NCI-H2196 (cell line): Measurements from ENCODE around the gene AFDN.

Experiments
- DNase-seq: peaks from one replicate; lab custom pipeline; 2025; ENCODE audit not compliant: unreplicated experiment; lab: John Stamatoyannopoulos, UW

The AFDN gene

DNA sequence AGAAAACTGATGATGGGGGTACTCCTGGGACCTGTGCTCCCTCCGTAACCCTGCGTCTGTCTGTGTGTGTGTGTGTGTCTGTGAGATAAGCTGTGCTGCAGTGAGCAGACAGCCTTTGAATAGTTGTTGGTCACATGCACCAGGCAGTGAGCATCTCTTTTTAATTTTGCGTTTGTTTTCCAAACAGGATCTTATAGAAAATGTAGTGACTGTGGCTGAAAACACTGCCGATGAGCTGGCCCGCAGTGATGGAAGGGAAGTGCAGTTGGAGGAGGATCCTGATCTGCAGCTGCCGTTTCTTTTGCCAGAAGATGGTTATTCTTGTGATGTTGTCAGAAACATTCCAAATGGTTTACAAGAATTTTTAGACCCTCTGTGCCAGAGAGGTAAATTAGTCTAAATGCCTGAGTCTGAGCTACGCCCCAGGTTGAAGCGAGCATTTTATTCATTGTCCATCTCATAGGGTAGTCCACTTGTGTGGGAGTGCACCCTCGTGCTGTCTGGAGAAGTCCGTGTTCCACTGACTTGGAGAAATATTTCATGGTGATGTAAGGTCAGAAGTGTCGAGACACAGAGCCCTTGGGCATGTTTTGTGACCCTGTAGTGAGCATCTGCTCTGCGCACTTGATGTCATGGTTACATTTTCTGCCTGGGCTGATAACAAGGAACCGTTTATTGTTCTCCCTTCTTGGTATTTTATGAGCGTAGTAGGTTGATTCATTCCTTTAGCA is 92.0 kb downstream of the AFDN start:
- DNase-seq: no peak

- DNase-seq: no peak
Measured at GRCh38 chr6:167919349-167919748, 92.6 kb downstream of the AFDN start.

DNA sequence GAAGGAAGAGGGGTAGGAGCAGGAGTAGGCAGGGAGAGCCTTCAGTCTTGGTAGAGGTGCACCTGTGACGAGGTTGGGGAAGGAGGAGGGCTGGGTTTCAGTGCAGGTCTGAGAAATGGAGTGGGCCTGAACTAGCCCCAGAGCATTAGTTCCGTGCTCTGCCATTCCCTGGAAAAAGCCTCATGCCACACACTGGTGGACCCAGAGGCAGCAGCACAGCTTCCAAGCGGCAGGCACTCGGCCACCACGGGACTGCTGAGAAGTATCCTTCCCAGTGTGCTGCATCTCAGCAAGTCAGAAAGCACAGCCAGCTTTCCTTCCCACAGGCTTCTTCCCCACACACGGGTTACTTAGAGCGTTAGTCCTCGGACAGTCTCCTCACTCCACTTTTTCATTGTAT is 93.5 kb downstream of the AFDN start:
- no peak for DNase-seq

GRCh38 chr6:167921831-167922230 is 95.1 kb downstream of the AFDN start:
- no peak for DNase-seq

GRCh38 chr6:167925026-167925425 is 98.3 kb downstream of the AFDN start:
- no peak for DNase-seq

- DNase-seq: no peak
Measured at GRCh38 chr6:167927246-167927645, 100.5 kb downstream of the AFDN start.

DNA sequence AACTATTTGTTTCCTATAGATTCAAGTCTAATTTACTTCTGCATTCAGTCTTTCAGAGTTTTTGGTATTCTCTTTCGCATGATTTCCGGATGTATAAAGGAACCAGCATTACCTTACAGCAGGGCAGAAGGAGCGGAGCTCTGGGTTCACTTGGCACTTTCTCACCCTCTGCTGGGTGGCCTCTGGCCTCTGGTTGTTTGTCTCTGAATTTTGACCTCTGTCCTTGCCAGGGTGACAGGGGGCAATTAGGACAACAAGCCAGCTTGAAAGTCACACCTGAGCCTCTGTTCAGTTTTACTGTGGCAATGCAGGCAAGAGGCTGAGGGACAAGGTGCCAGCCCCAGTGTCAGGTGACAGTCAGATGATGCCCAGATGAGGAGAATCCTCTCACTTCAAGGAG is 101.4 kb downstream of the AFDN start:
- no peak for DNase-seq

GRCh38 chr6:167930295-167930694 is 103.6 kb downstream of the AFDN start:
- no peak for DNase-seq

DNA sequence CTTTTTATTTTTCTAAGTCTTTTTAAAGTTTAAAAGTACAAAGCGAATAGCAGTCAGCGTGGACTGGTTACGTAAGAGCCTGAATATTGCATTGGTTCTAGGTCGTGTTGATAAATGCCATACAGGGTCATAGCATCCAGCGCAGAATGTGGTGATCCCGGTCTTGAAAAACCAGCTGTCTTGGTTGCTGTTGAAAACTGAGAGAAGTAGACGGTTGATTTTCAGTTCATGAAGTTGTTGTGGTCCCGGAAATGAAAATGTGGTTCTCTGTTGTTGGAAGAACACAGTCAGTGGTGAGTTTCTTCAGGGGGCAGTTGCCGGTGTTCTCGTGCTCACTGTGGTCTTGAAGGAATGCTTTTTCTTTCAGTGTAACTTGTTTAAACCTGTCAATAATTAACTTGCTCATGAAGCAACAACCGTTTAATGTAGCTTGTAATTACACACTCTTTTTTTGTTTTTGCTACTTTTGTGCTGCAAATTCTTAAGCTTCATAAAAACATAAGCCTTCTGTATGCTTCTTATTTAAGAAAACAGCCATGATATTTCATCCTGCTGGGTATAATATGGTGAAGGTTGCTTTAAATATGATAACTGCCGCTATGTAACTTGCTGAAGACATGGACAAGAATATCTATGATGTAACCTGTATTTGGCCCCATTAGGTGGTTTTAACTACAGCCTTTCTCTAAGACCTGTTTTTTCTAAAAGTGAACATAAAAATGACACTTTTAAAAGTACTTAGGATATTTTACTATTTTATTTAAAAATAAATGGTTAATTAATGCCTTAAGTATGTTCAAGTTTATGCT is 106.0 kb downstream of the AFDN start:
- DNase-seq: no peak

DNA sequence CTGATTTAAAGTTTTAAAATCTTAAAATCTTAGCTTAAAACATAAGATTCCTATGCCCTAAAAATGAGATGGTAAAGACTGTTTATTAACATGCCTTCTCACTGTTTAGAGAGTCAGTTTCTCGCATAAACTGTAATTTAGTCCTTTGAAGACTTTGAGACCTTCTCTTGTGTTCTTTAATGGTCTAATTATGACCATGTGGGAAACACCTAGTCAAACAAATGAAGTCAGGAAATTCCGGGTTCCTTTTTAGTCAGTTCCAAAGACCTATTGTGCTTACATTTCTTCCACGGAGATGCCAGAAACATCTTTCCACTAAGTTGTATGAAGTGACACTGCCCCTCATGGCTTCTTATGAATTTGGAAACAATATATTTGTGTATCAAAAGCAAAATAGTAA is 106.6 kb downstream of the AFDN start:
- no peak for DNase-seq

DNA sequence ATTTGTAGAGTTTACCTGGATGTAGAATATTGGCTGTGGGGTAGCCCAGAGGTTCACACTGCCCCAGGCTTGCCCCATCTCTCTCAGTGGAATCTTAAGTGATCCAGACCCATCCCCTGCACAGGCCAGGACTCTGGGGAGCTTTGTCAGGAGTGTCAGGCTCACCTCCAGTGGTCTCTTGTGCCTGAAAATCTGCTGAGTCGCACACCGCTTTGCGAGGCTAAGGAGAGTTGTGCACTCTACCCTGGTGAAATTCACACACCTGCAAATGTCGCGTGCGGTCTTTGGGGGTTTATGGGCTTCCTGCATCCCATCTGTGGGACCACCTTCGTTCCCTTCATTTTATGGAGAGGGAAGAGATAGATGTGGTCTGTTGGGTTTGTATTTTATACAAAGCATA is 107.1 kb downstream of the AFDN start:
- no peak for DNase-seq

- DNase-seq: no peak
Measured at GRCh38 chr6:167934426-167934864, 107.7 kb downstream of the AFDN start.

DNA sequence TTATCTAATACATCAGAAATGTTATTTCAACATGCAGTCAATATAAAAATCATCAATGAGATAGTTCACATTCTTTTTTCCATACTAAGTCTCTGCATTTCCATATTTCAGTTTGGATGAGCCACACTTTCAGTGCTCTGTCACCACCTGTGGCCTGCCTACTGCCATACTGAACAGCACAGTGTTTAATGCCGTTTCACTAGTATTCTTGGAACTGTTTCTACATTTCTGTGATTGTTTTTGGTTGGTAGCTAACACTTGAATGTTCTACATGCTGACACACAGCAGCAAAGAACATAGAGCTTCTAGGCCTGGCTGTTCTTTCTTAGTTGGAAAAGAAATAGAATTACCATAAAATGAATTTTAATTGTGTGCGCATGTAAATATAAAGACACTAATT is 109.3 kb downstream of the AFDN start:
- DNase-seq: no peak

DNA sequence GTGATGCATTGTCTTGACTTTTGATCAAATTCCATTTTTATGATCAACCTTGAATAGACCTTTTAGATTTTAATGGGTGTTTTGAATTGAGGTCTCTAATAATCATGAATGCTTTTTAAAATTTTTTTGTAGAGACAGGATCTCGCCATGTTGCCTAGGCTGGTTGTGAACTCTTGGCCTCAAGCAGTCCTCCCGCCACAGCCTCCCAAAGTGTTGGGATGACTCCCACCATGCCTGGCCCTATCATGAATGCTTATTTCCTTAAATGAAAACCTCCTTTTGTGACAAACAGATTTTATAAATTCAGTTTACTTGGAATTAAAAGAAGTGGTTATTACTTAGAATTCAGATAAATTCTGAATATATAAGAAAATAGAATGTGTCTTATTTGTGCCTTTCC is 110.6 kb downstream of the AFDN start:
- no peak for DNase-seq

DNA sequence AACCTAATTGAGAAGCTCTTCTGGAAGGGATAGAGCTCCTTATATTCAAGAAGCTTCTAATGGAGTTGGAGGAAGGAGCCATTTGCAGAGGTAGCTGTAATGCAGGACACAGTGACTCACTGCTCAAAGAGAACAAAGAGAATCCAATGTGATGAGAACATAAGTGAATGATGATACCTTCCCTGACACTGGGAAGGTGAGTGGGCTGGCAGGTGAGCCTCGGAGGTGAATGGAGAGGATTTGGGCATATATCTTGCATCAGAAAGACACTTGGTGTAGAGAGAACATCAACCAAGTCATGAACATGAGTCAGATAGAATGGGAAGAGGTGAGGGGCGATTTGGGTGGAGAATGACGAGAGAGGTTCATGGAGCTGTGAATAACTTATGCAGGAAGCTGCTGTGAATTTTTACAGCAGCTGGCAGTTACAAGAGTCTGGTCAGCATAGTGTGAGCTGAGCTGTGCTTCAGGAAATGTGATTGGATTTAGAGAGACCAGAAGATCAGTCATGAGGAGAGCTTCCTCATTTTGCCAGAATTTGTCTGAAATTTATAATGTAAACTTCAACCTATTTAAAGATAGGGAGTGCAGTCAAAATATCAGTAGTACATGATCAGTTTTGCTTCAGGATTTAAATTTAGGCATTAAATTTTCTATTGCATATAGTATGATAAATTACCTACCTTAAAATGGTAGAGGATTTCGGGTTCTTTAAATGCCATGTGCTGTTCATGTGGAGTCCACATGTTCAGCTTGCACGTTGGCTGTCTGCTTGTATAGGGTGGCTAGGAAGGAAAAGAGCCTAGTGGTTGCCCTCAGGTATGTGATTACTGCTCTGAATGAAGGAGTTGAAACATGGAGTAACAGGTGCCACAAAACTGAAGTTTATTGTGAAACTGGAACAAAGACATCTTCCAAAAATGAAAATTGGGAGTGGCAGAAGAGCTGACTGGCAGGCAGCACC is 111.5 kb downstream of the AFDN start:
- peak; percentile 12 for DNase-seq

DNA sequence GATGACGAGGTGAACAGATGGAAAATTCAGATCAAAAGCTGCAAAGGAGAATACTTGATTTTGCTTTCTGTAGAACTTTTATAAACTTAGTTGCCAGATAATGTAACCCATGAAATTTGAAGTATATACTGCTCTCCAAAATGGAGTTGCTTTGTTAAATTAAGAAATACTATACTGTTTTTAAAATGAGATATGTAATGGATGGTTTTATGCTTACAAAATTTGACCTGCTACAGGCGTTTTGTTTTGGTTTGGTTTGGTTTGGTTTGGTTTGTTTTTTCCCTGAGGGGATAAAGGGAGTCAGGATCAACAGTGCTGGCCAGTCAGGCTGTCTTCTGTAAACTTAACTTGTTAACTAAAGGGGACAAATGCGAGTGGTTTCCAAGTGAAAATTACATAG is 115.1 kb downstream of the AFDN start:
- DNase-seq: no peak

GRCh38 chr6:167944130-167944529 is 117.4 kb downstream of the AFDN start:
- no peak for DNase-seq

- DNase-seq: no peak
Measured at GRCh38 chr6:167946007-167946406, 119.3 kb downstream of the AFDN start.

GRCh38 chr6:167946604-167947003 is 119.9 kb downstream of the AFDN start:
- no peak for DNase-seq

DNA sequence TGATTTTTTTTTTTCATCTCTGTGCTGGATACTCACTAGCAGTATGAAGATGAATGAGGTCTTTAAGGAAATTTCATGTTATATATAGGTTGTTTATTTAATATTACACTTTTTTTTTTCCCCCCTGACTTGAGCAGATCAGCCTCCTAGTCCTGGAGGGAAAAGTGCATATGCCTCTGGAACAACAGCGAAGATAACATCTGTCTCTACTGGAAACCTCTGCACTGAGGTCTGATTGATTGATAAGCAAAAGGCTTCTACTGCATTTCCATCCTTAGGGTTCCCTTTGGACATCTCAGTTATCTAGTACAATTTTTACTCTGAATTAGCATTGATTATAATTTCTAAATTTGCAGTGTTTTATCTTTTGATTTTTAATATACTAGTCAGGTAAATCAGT is 121.0 kb downstream of the AFDN start:
- no peak for DNase-seq

GRCh38 chr6:167948716-167949115 is 122.0 kb downstream of the AFDN start:
- DNase-seq: no peak
